VCaP (cell line): ENCODE data around the gene ANKRD50.

Experiments
- H3K27ac ChIP-seq: fragments of 450-650 bp; 2 replicates; pipeline ENCODE4 v1.5.1; 2017
- TF ChIP-seq, protein P1 (sequence below): fragments of 450-650 bp; conservative IDR thresholded peaks from 2 replicates; pipeline ENCODE4 v1.5.1; 2017; ENCODE audit warnings: mild to moderate bottlenecking, moderate library complexity

Gene ANKRD50

DNA sequence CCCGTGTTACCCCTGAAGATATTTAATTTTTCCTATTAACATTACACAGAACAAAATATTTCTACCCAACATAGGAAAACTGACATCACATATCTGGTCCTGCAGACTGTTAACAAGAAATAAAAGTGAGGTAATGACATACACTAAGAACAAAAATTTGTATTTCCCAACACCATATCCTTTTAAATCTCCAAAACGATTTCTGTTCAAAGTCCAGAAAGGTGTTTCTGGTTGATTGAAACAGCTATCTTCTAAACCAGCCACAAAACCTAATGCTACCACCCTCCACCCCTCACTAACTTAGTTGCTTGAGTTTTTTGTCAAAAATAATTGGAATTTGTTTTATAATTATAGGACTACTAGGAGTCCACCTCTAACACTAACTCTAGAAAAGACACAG lies 7.1 kb downstream of the ANKRD50 start:
- H3K27ac ChIP-seq, result no peak overlapping the region
- TF ChIP-seq, protein P1, sequence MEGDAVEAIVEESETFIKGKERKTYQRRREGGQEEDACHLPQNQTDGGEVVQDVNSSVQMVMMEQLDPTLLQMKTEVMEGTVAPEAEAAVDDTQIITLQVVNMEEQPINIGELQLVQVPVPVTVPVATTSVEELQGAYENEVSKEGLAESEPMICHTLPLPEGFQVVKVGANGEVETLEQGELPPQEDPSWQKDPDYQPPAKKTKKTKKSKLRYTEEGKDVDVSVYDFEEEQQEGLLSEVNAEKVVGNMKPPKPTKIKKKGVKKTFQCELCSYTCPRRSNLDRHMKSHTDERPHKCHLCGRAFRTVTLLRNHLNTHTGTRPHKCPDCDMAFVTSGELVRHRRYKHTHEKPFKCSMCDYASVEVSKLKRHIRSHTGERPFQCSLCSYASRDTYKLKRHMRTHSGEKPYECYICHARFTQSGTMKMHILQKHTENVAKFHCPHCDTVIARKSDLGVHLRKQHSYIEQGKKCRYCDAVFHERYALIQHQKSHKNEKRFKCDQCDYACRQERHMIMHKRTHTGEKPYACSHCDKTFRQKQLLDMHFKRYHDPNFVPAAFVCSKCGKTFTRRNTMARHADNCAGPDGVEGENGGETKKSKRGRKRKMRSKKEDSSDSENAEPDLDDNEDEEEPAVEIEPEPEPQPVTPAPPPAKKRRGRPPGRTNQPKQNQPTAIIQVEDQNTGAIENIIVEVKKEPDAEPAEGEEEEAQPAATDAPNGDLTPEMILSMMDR, result no peak

DNA sequence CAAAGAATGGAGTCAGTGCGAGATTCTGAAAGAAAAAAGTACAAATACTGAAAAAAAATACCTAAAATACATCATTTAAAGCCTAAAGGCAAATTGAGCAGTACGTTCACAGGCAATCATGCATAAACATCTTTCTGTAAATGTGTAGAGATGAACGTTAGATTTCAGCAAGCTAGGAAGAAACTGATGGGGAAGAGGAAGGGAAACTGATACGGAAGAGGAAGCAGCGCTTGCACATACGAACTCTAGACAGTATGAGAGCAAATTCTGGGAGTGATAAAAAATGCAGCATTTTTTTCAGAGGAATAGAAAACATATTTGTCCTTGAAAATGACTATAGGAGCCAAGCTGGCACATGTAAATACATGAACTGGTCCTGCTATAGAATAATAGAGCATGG lies 9.4 kb downstream of the ANKRD50 start:
- no peak overlapping the region for H3K27ac ChIP-seq
- TF ChIP-seq, protein P1, result no peak

DNA sequence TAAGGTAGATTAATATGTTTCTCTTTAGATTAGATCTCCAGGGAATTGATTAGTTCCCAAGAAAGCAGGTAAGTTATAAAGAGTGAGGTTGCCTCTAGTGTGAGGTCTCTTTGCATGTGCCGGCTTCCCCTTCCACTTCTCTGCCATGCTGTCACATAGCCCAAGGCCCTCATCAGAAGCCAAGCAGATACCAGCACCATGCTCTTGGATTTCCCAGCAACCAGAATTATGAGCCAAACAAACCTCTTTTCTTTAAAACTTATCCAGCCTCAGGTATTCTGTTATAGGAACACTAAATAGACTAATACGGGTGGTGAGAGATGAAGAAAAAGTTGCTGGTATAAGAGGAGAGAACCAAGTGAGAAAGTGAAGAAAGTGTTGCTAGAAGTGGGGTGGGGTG lies 15.1 kb downstream of the ANKRD50 start:
- TF ChIP-seq, protein P1, result no peak
- no peak overlapping the region for H3K27ac ChIP-seq

DNA sequence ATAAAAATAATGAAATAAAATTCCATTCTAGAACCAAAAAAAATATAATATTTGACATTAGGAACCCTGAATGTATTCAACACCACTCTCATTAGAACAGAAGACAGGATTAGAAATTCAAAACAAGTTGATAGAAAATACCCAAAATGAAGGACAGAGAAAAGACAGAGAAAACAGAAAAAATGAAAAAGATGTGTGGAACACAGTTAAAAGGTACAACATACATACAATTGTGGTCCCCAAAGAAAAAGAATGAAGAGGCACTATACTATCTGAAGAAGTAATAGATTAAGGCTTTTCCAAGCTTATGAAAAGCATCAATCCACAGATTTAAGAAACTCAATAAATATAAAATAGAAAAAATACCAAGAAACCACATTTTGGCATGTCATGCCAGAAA lies 16.4 kb downstream of the ANKRD50 start:
- H3K27ac ChIP-seq, result no peak overlapping the region
- TF ChIP-seq, protein P1, result no peak

DNA sequence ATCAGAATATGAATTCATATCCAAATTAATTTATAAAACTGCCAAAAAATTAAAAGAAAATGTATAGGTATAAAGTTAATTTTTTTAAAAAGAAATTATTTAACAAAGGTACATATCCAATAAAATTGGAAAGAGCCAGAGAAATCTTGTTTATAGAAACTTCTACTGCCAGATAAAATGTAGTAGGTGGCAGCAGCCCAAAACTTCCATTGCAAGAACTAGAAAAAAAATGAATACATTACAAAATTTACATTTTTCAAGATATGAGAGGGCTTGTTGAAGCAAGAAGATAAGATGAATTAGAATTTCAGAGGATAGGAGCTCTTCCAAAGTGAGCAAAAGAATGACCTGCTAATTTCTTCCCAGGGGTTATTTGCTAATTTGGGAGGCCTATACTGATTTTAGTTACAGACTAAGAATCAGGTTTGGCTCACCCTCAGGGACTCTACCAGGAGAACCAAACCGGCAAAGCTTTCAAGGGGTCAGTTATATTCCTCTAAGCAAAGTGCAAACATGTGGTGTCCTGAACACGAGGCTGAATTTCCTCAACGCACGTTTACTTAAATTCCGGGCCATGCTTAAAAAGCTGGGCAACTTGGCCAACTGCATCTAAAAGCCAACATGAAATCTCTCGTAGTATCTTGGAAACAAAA lies 17.5 kb downstream of the ANKRD50 start:
- TF ChIP-seq, protein P1, result no peak
- H3K27ac ChIP-seq, result no peak overlapping the region

DNA sequence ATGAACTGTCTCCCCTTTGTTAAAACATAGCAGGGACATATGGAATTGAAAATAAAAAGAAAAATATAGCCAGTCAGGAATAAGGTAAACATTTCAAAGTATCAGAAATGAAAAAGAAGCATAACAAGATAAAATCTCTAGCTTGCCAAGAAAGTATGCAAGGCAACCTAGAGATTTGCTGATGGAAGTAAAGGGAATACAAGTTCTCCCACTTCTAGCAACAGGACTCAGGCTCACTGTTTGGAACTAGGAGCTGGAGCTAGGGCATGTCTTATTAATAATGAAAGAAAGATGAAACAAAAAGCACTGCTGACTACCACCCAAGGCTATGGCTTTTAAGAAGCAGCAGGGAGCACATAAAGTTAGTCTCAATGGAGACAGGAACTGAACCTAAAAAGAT lies 18.2 kb downstream of the ANKRD50 start:
- no peak overlapping the region for H3K27ac ChIP-seq
- TF ChIP-seq, protein P1, result no peak

DNA sequence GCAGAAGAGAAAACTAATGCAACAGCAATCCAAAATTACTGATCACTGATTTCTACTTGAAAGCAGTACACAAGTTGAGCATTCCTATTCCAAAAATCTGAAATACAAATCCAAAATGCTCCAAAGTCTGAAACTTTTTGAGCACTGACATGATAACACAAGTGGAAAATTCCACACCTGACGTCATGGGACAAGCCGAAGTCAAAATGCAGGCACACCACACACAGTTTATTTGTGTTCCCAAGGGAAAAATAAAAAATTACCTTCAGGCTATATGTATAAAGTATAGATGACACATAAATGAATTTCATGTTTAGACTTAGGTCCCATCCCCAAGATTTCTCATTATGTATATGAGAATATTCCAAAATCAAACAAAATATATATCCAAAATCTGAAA lies 20.7 kb downstream of the ANKRD50 start:
- H3K27ac ChIP-seq, result no peak overlapping the region
- TF ChIP-seq, protein P1, result no peak
